ENCODE data around the gene KRTAP4-9.

GRCh38 chr17:41098481-41098880 is 6.7 kb upstream of the KRTAP4-9 start:
- TF ChIP-seq CTCF (IDR thresholded peaks at IDR 0.05; ENCODE audit: insufficient read depth, low read length) (no peak), POLR2AphosphoS5 (IDR thresholded peaks at IDR 0.05; ENCODE audit: low read depth) (no peak), GABPA (IDR thresholded peaks at IDR 0.05; ENCODE audit: low read depth) (no peak)

Measured in HL-60 (cell line).